GM12864 (cell line): Measurements from ENCODE around the gene PJA1.

ENCODE experiments used
- DNase-seq: peaks from one replicate; pipeline ENCODE4 v3.0.0-alpha.2; 2011; ENCODE audit warnings: low read depth
- H3K4me3 ChIP-seq: 2 replicates; pipeline ENCODE4 v1.5.1; 2011; ENCODE audit warnings: mild to moderate bottlenecking, low read depth, low read length, control low read depth
- CTCF ChIP-seq: IDR thresholded peaks from 2 replicates; pipeline ENCODE4 v1.5.1; 2011; ENCODE audit warnings: low read depth, mild to moderate bottlenecking, moderate library complexity, low read length, control low read depth, inconsistent platforms; ENCODE audit errors: missing control alignments

Gene PJA1

GRCh38 chrX:69127466-69127865 is 37.8 kb downstream of the PJA1 start:
- DNase-seq: no peak
- no peak overlapping the region for H3K4me3 ChIP-seq
- no peak for TF ChIP-seq CTCF

GRCh38 chrX:69126642-69127041 is 38.6 kb downstream of the PJA1 start:
- no peak for DNase-seq
- H3K4me3 ChIP-seq: no peak overlapping the region
- no peak for TF ChIP-seq CTCF

GRCh38 chrX:69125094-69125493 is 40.2 kb downstream of the PJA1 start:
- no peak overlapping the region for H3K4me3 ChIP-seq
- no peak for TF ChIP-seq CTCF
- DNase-seq: no peak

GRCh38 chrX:69124108-69124507 is 41.1 kb downstream of the PJA1 start:
- no peak overlapping the region for H3K4me3 ChIP-seq
- TF ChIP-seq CTCF: no peak
- DNase-seq: no peak

GRCh38 chrX:69123481-69123880 is 41.8 kb downstream of the PJA1 start:
- TF ChIP-seq CTCF: no peak
- no peak overlapping the region for H3K4me3 ChIP-seq
- no peak for DNase-seq

GRCh38 chrX:69121321-69122000 is 43.8 kb downstream of the PJA1 start:
- H3K4me3 ChIP-seq: no peak overlapping the region
- DNase-seq: no peak
- TF ChIP-seq CTCF: no peak

- no peak for DNase-seq
- TF ChIP-seq CTCF: no peak
- no peak overlapping the region for H3K4me3 ChIP-seq
These were observed 44.8 kb downstream of the PJA1 start for GRCh38 chrX:69120476-69120875.
